ENCODE data around the gene WAC. TPM values are rescaled to one million over a fixed set of nuclear protein-coding genes. Genes with fewer than 3 reads are reported as not detected.

The WAC gene
- polyA plus RNA-seq, 1 donor from 2014 or later, result 63.9 TPM

DNA sequence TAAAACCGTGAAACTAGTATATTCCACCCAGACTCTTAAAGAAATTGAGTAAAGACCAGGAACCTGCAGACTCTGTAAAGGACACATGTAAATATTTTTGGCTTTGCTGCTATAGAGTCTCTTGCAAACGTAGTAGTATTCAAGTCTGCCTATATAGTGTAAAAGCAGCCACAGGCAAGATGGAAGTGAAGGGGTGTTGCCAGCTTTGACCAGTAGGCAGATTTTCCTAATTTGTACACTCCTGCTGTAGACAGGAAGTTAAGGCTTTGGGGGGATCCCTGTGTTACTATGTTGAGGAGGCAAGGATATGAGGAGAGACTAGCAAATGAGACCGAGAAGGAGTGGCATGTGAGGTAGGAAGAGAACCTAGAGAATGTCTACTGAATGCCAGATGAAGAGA lies 27.7 kb downstream of the WAC start:
- peaks cover 5% of the 10 kb centered on the region for H3K36me3 ChIP-seq (ENCODE audit: insufficient read depth, low read length)
- peaks cover 81% of the 10 kb centered on the region for H3K79me2 ChIP-seq (replicated peaks; ENCODE audit: insufficient read depth, low read length)
- H3K4me2 ChIP-seq (ENCODE audit: low read length), result no peak overlapping the region
- TF ChIP-seq POLR2AphosphoS5 (IDR thresholded peaks at IDR 0.05) (no peak), TAF1 (IDR thresholded peaks at IDR 0.05; ENCODE audit: low read depth) (no peak), EZH2 (IDR thresholded peaks at IDR 0.05; ENCODE audit: borderline replicate concordance, insufficient read depth, low read length, poor library complexity, severe bottlenecking) (no peak)
- TF ChIP-seq, protein P1, sequence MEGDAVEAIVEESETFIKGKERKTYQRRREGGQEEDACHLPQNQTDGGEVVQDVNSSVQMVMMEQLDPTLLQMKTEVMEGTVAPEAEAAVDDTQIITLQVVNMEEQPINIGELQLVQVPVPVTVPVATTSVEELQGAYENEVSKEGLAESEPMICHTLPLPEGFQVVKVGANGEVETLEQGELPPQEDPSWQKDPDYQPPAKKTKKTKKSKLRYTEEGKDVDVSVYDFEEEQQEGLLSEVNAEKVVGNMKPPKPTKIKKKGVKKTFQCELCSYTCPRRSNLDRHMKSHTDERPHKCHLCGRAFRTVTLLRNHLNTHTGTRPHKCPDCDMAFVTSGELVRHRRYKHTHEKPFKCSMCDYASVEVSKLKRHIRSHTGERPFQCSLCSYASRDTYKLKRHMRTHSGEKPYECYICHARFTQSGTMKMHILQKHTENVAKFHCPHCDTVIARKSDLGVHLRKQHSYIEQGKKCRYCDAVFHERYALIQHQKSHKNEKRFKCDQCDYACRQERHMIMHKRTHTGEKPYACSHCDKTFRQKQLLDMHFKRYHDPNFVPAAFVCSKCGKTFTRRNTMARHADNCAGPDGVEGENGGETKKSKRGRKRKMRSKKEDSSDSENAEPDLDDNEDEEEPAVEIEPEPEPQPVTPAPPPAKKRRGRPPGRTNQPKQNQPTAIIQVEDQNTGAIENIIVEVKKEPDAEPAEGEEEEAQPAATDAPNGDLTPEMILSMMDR (IDR thresholded peaks at IDR 0.05; ENCODE audit: poor library complexity, severe bottlenecking), result no peak
- H3K27me3 ChIP-seq (ENCODE audit: insufficient read depth, low read depth, low read length), result no peaks in the 10 kb centered on the region
- H3F3A ChIP-seq (ENCODE audit: insufficient read depth, low read length, poor library complexity, severe bottlenecking), result no peaks in the 10 kb centered on the region
- H3K9ac ChIP-seq (ENCODE audit: low read length), result no peak overlapping the region
- no peak overlapping the region for H3K4me3 ChIP-seq (ENCODE audit: low read length)
- H2AFZ ChIP-seq (ENCODE audit: low read depth, low read length), result no peak overlapping the region
- H3K9me3 ChIP-seq (ENCODE audit: low read length), result no peaks in the 10 kb centered on the region
- no peaks in the 10 kb centered on the region for H4K20me1 ChIP-seq (ENCODE audit: insufficient read depth)
- H3K27ac ChIP-seq (ENCODE audit: low read length), result no peak overlapping the region
- no peaks in the 10 kb centered on the region for H3K9me2 ChIP-seq (ENCODE audit: insufficient read depth, low read length)

DNA sequence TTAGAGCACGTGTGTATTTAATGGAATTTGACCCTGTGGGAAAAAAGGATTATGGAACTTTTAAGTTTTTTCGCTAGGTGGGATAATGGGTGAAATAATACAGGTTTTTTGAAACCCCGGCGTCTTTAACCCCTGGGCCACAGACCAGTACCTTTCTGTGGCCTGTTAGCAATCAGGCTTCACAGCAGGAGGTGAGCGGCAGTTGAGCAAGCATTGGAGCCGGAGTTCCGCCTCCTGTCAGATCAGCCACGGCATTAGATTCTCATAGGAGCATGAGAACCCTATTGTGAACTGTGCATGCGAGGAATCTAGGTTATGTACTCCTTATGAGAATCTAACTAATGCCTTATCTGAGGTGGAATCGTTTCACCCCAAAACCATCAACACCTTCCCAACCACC lies 28.6 kb downstream of the WAC start:
- H3K9ac ChIP-seq (ENCODE audit: low read length), result no peak overlapping the region
- TF ChIP-seq EP300 (conservative IDR thresholded peaks at IDR 0.05; ENCODE audit: poor library complexity, severe bottlenecking) (no peak), RAD21 (conservative IDR thresholded peaks at IDR 0.05) (no peak), MXI1 (conservative IDR thresholded peaks at IDR 0.05; ENCODE audit: poor library complexity, severe bottlenecking) (no peak), EZH2 (IDR thresholded peaks at IDR 0.05; ENCODE audit: borderline replicate concordance, insufficient read depth, low read length, poor library complexity, severe bottlenecking) (no peak), TAF1 (IDR thresholded peaks at IDR 0.05; ENCODE audit: low read depth) (no peak), SMC3 (conservative IDR thresholded peaks at IDR 0.05; ENCODE audit: poor library complexity) (no peak), POLR2AphosphoS5 (IDR thresholded peaks at IDR 0.05) (no peak)
- TF ChIP-seq, protein P2, sequence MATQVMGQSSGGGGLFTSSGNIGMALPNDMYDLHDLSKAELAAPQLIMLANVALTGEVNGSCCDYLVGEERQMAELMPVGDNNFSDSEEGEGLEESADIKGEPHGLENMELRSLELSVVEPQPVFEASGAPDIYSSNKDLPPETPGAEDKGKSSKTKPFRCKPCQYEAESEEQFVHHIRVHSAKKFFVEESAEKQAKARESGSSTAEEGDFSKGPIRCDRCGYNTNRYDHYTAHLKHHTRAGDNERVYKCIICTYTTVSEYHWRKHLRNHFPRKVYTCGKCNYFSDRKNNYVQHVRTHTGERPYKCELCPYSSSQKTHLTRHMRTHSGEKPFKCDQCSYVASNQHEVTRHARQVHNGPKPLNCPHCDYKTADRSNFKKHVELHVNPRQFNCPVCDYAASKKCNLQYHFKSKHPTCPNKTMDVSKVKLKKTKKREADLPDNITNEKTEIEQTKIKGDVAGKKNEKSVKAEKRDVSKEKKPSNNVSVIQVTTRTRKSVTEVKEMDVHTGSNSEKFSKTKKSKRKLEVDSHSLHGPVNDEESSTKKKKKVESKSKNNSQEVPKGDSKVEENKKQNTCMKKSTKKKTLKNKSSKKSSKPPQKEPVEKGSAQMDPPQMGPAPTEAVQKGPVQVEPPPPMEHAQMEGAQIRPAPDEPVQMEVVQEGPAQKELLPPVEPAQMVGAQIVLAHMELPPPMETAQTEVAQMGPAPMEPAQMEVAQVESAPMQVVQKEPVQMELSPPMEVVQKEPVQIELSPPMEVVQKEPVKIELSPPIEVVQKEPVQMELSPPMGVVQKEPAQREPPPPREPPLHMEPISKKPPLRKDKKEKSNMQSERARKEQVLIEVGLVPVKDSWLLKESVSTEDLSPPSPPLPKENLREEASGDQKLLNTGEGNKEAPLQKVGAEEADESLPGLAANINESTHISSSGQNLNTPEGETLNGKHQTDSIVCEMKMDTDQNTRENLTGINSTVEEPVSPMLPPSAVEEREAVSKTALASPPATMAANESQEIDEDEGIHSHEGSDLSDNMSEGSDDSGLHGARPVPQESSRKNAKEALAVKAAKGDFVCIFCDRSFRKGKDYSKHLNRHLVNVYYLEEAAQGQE (IDR thresholded peaks at IDR 0.05; ENCODE audit: borderline replicate concordance), result no peak
- TF ChIP-seq, protein P1 (IDR thresholded peaks at IDR 0.05; ENCODE audit: poor library complexity, severe bottlenecking), result no peak
- no peak overlapping the region for H3K27ac ChIP-seq (ENCODE audit: low read length)
- H3K4me3 ChIP-seq (ENCODE audit: low read length), result no peak overlapping the region
- peaks cover 5% of the 10 kb centered on the region for H3K36me3 ChIP-seq (ENCODE audit: insufficient read depth, low read length)
- H2AFZ ChIP-seq (ENCODE audit: low read depth, low read length), result no peak overlapping the region
- no peaks in the 10 kb centered on the region for H3K27me3 ChIP-seq (ENCODE audit: insufficient read depth, low read depth, low read length)
- no peak overlapping the region for H3K4me2 ChIP-seq (ENCODE audit: low read length)
- peaks cover 81% of the 10 kb centered on the region for H3K79me2 ChIP-seq (replicated peaks; ENCODE audit: insufficient read depth, low read length)
- no peaks in the 10 kb centered on the region for H3K9me3 ChIP-seq (ENCODE audit: low read length)
- H3F3A ChIP-seq (ENCODE audit: insufficient read depth, low read length, poor library complexity, severe bottlenecking), result no peaks in the 10 kb centered on the region
- no peaks in the 10 kb centered on the region for H3K9me2 ChIP-seq (ENCODE audit: insufficient read depth, low read length)
- H4K20me1 ChIP-seq (ENCODE audit: insufficient read depth), result no peaks in the 10 kb centered on the region
